GM12865 (cell line): Measurements from ENCODE around the gene S1PR4.
A peak's percentile ranks its signal among the peaks of the same experiment; 100 is the strongest.

ENCODE experiments used
- DNase-seq: peaks from one replicate; pipeline ENCODE4 v3.0.0; 2010; ENCODE audit warnings: low read depth
- H3K4me3 ChIP-seq: 2 replicates; pipeline ENCODE4 v1.5.1; 2011; ENCODE audit warnings: mild to moderate bottlenecking, low read depth, low read length, control low read depth
- CTCF ChIP-seq: IDR thresholded peaks from 2 replicates; pipeline ENCODE4 v1.5.1; 2011; ENCODE audit warnings: low read length, control low read depth, low read depth, inconsistent platforms; ENCODE audit not compliant: insufficient read depth; ENCODE audit errors: missing control alignments

S1PR4 gene

GRCh38 chr19:3184847-3185460 lies 6.4 kb downstream of the S1PR4 start:
- peak; percentile 78 for DNase-seq
- H3K4me3 ChIP-seq, result peak overlapping the region; percentile 52
- TF ChIP-seq CTCF, result no peak

DNA sequence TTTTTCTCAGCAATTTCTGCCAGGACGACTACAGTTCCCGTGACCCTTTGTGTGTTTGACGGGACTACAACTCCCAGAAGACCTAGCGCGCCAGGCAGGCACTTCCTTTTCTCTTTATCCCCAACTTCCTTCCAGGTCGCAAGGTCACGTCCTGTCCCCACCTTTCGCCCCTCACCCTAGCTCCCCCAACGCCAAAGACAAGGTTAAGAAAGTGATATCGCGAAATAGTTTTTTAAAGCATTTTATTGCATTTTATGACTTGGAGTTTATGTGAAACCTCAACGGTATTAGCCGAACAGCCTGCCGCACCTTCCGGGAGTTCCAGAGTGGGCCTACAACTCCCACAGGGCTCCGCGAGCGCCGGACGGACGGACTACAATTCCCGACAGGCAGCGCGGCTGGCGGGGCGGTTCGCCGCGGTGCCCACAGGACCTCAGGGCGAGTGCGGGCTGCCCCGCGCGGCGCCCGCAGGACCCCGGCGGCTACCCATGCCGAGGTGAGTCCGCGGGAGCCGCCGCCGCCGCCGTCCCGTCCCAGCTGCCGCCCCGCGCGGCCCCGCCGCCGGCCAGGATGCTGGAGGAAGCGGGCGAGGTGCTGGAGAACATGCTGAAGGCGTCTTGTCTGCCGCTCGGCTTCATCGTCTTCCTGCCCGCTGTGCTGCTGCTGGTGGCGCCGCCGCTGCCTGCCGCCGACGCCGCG lies 7.0 kb downstream of the S1PR4 start, which contains the start of gene NCLN:
Gene NCLN (plus strand): TSS at position 470 of the 699 bp plus-strand sequence. CDS start 101 bp downstream, at position 571.
- no peak for TF ChIP-seq CTCF
- DNase-seq, result peak; percentile 96
- peak within 1 kb of the TSS; percentile 84 for H3K4me3 ChIP-seq

DNA sequence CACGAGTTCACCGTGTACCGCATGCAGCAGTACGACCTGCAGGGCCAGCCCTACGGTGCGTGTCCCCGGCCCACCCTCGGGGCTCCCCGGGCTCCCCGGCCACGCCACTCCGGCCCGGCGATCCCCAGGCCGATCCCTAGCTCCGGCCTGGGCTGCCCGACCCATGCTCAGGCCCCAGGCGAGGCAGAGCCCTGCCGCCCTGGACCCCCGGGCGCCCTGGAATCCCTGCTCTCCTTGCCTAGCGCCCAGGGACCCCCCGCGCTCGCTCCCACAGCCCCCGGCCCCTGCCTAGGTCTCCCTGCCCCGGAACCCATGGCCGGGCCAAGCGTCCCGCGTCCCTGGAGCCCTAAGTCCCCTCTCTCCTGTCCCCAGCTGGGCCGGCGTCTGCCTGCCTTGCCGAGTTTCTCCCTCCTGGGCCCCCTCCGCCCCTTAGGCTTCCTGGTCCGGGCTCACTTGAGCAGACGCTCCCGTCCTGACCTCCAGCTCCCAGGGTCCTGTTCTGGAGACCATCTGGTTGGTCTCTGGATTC lies 7.7 kb downstream of the S1PR4 start:
- TF ChIP-seq CTCF, result no peak
- peak; percentile 36 for DNase-seq
- peak overlapping the region; percentile 84 for H3K4me3 ChIP-seq

DNA sequence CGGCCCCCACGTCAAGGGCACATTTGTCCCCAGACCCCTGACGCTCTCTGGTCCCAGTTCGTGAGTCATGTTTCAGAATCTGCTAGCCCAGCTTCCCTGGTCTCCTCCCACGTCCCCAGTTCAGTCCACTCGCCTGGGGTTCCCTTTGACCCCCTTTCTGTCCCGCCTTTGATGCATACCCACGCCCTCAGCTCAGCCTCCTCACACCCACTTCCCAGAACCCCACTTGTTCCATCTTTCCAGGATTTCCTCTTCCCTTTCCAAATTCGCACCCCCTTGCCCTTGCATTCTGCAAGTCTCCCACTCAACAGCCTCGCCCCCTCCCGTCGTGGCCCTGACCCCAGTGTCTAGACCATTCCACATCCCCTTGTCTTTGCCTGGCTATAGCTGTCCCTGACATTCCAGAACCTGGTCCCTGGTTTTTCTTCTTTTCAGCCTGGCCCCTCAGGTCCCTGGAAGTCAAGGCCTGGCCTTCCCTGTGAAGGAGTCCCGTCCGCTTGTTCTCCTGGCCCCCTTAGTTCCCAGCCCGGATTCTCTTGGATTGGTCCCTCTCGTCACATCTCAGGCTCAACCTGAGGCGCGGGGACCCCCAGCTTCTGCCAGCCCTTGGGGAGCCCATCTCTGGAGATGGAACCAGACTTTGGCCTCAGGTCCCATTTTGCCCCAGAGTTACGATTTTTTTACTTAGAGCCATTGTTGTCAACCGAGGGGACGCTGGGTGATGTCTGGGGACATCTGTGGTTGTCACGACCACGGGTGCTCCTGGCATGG lies 8.5 kb downstream of the S1PR4 start:
- peak overlapping the region; percentile 84 for H3K4me3 ChIP-seq
- no peak for TF ChIP-seq CTCF
- no peak for DNase-seq

- no peak for DNase-seq
- no peak overlapping the region for H3K4me3 ChIP-seq
- no peak for TF ChIP-seq CTCF
Measured at GRCh38 chr19:3187662-3188511, 9.3 kb downstream of the S1PR4 start.

- no peak for DNase-seq
- TF ChIP-seq CTCF, result no peak
- H3K4me3 ChIP-seq, result no peak overlapping the region
Measured at GRCh38 chr19:3188627-3189596, 10.3 kb downstream of the S1PR4 start.
